ENCODE measurements around the gene ENDOG. TPM values are rescaled to one million over a fixed set of nuclear protein-coding genes. Genes with fewer than 3 reads are reported as not detected.
"Not testable (repeated sequence)": the region's sequence is repeated elsewhere in the genome, so short reads cannot be mapped to it uniquely, and the experiment has no call there.

ENDOG gene
- total RNA-seq, 1 experiment from 2014 or later, result 17.6 TPM

DNA sequence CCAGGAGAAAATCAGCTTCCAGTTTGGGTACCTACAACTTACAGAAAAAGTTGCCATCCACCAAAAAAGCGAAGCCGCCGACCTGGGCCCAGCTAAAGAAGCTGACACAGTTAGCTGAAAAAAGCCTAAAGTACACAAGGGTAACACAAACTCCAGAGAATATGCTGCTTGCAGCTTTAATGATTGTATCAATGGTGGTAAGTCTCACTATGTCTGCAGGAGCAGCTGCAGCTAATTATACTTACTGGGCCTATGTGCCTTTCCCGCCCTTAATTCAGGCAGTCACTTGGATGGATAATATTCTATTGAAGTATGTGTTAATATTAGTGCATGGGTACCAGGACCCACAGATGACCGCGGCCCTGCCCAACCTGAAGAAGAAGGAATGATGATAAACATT is 36.2 kb downstream of the ENDOG start:
- not testable (repeated sequence) for H3K9me3 ChIP-seq (ENCODE audit: low read length); H3K9ac ChIP-seq (ENCODE audit: low read length); H3K27me3 ChIP-seq (ENCODE audit: low read length); DNase-seq; H3K4me2 ChIP-seq (ENCODE audit: low read depth, low read length, poor library complexity, severe bottlenecking); H2AFZ ChIP-seq (ENCODE audit: low read length); H3K36me3 ChIP-seq (ENCODE audit: insufficient read depth, low read length); H3K9me2 ChIP-seq (replicated peaks; ENCODE audit: insufficient read depth, low read length); H3K4me3 ChIP-seq (ENCODE audit: low read length); H4K20me1 ChIP-seq (ENCODE audit: insufficient read depth, low read depth, low read length); H3K4me1 ChIP-seq (ENCODE audit: low read length); H3K27ac ChIP-seq (ENCODE audit: low read length)
- H3K79me2 ChIP-seq (ENCODE audit: low read length), result peaks cover 20% of the 10 kb centered on the region; the same call in 1 of the 2 replicates

DNA sequence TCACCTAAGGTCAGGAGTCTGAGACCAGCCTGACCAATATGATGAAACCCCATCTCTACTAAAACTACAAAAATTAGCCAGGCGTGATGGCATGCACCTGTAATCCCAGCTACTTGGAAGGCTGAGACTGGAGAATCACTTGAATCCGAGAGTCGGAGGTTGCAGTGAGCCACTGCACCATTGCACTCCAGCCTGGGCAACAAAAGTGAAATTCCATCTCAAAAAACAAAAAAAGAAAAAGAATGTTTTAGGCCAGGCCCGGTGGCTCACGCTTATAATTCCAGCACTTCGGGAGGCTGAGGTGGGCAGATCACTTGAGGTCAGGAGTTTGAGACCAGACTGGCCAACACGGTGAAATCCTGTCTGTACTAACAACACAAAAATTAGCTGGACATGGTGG is 40.2 kb downstream of the ENDOG start:
- peaks cover 49% of the 10 kb centered on the region for H3K79me2 ChIP-seq (ENCODE audit: low read length)
- not testable (repeated sequence) for DNase-seq; H3K27me3 ChIP-seq (ENCODE audit: low read length); H3K4me1 ChIP-seq (ENCODE audit: low read length); H3K4me3 ChIP-seq (ENCODE audit: low read length); H3K27ac ChIP-seq (ENCODE audit: low read length); H3K9me2 ChIP-seq (replicated peaks; ENCODE audit: insufficient read depth, low read length); H2AFZ ChIP-seq (ENCODE audit: low read length); H3K36me3 ChIP-seq (ENCODE audit: insufficient read depth, low read length); H3K9me3 ChIP-seq (ENCODE audit: low read length); H3K9ac ChIP-seq (ENCODE audit: low read length); H3K4me2 ChIP-seq (ENCODE audit: low read depth, low read length, poor library complexity, severe bottlenecking); H4K20me1 ChIP-seq (ENCODE audit: insufficient read depth, low read depth, low read length)

DNA sequence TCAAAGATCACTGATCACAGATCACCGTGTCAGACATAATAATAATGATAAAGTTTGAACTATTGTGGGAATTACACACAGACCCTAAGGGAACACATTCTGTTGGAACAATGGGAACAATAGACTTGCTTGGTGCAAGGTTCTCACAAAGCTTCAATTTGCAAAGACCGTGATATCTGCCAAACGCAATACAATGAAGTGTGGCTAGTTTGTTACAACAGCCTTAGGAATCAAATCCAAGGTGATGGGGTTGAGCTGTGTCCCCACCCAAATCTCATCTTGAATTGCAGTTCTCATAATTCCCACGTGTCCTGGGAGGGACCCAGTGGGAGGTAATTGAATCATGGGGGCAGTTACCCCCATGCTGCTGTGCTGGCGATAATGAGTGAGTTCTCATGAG is 42.6 kb downstream of the ENDOG start:
- H3K27ac ChIP-seq (ENCODE audit: low read length), result no peak overlapping the region
- no peaks in the 10 kb centered on the region for H3K27me3 ChIP-seq (ENCODE audit: low read length)
- no peak overlapping the region for H3K9ac ChIP-seq (ENCODE audit: low read length)
- H3K36me3 ChIP-seq (ENCODE audit: insufficient read depth, low read length), result no peaks in the 10 kb centered on the region
- H4K20me1 ChIP-seq (ENCODE audit: insufficient read depth, low read depth, low read length), result no peaks in the 10 kb centered on the region
- no peaks in the 10 kb centered on the region for H3K9me2 ChIP-seq (replicated peaks; ENCODE audit: insufficient read depth, low read length)
- H3K4me3 ChIP-seq (ENCODE audit: low read length), result no peak overlapping the region
- peaks cover 13% of the 10 kb centered on the region for H3K4me1 ChIP-seq (ENCODE audit: low read length)
- no peak overlapping the region for H2AFZ ChIP-seq (ENCODE audit: low read length)
- H3K4me2 ChIP-seq (ENCODE audit: low read depth, low read length, poor library complexity, severe bottlenecking), result no peak overlapping the region
- H3K79me2 ChIP-seq (ENCODE audit: low read length), result peaks cover 45% of the 10 kb centered on the region
- no peaks in the 10 kb centered on the region for H3K9me3 ChIP-seq (ENCODE audit: low read length)
- no peak for DNase-seq

DNA sequence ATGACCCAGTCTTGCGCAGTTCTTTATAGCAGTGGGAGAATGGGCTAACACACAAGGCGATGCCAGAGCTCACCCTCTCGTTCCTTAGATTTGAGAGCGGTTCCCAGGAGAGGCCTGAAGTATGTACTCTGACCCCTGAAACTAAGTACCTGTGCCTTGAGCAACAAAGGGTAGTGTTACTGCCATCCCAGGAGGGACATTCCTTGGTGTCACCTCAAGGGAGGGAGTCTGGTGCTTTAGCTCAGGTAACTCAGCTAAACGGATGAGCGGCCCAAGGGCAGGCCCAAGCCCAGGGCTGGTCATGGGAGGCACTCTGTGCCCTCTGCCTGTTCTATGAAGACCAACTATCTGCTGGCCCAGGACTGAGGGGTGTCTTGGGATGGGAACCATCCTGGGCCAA is 43.2 kb downstream of the ENDOG start:
- Histone ChIP-seq H4K20me1 (ENCODE audit: insufficient read depth, low read depth, low read length) (no peaks in the 10 kb centered on the region), H3K27me3 (ENCODE audit: low read length) (no peaks in the 10 kb centered on the region), H3K9ac (ENCODE audit: low read length) (no peak overlapping the region), H3K27ac (ENCODE audit: low read length) (no peak overlapping the region), H3K4me3 (ENCODE audit: low read length) (no peak overlapping the region), H3K4me2 (ENCODE audit: low read depth, low read length, poor library complexity, severe bottlenecking) (no peak overlapping the region), H3K36me3 (ENCODE audit: insufficient read depth, low read length) (no peaks in the 10 kb centered on the region), H3K9me2 (replicated peaks; ENCODE audit: insufficient read depth, low read length) (no peaks in the 10 kb centered on the region), H3K4me1 (ENCODE audit: low read length) (peaks cover 13% of the 10 kb centered on the region), H3K79me2 (ENCODE audit: low read length) (peaks cover 46% of the 10 kb centered on the region), H3K9me3 (ENCODE audit: low read length) (no peaks in the 10 kb centered on the region), H2AFZ (ENCODE audit: low read length) (no peak overlapping the region)
- DNase-seq, result no peak

DNA sequence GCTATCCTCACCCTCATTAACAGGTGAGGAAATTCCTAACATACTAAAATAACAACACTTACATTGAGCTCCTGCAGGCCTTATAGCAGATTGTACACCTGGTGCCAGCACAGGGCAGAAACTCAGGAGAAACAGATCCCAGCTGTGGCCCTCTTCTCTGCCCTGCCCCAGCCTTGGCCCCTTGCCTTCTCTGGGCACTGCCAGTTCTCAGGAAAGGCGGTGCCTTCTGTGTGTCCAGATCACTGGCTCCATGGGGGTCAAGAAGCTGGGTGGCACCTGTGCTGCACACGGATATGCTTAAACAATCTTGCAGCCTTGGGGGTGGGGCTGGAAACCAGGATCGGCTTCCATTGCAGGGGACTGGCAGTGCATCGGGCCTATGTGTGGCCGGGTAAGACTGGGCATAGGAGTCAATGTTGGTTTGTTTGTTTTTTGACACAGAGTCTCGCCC is 44.1 kb downstream of the ENDOG start:
- Histone ChIP-seq H3K27ac (ENCODE audit: low read length) (no peak overlapping the region), H3K9ac (ENCODE audit: low read length) (no peak overlapping the region)
- no peak for DNase-seq

DNA sequence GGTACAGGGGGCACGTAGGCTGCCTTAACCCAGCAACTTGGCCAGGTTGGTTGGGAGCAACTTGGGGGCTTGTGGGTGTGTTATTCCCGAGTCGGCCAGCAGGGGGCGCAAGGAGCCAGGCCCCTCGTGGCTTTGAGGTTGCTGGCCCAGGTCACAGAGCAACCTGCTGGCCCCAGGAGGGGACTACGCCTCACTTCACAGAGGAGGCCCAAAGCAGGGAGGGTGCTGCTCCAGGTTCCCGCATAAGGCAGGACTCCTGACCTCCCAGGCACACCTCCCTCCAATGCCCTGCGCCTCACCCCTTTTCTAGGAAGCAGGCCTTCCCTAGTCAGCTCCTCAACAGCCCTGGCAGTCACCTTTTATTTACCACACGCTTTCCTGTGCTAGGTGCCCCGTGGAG is 45.3 kb downstream of the ENDOG start:
- Histone ChIP-seq H3K9ac (ENCODE audit: low read length) (no peak overlapping the region), H2AFZ (ENCODE audit: low read length) (0 out of 2 replicates have a peak overlapping the region, but pooled peaks have one; percentile 43), H3K4me1 (ENCODE audit: low read length) (peaks cover 13% of the 10 kb centered on the region), H3K9me2 (replicated peaks; ENCODE audit: insufficient read depth, low read length) (no peaks in the 10 kb centered on the region), H3K9me3 (ENCODE audit: low read length) (no peaks in the 10 kb centered on the region), H3K79me2 (ENCODE audit: low read length) (peaks cover 39% of the 10 kb centered on the region), H3K4me2 (ENCODE audit: low read depth, low read length, poor library complexity, severe bottlenecking) (peak overlapping the region; percentile 32), H4K20me1 (ENCODE audit: insufficient read depth, low read depth, low read length) (no peaks in the 10 kb centered on the region), H3K27ac (ENCODE audit: low read length) (no peak overlapping the region), H3K27me3 (ENCODE audit: low read length) (no peaks in the 10 kb centered on the region), H3K36me3 (ENCODE audit: insufficient read depth, low read length) (no peaks in the 10 kb centered on the region), H3K4me3 (ENCODE audit: low read length) (no peak overlapping the region)
- peak; percentile 93 for DNase-seq

More for the DNA sequence above, 44.1 kb downstream of the ENDOG start:
- Histone ChIP-seq H3K36me3 (ENCODE audit: insufficient read depth, low read length) (no peaks in the 10 kb centered on the region), H3K4me3 (ENCODE audit: low read length) (no peak overlapping the region), H3K9me3 (ENCODE audit: low read length) (no peaks in the 10 kb centered on the region), H3K79me2 (ENCODE audit: low read length) (peaks cover 46% of the 10 kb centered on the region), H3K27me3 (ENCODE audit: low read length) (no peaks in the 10 kb centered on the region), H2AFZ (ENCODE audit: low read length) (no peak overlapping the region), H3K4me2 (ENCODE audit: low read depth, low read length, poor library complexity, severe bottlenecking) (no peak overlapping the region), H4K20me1 (ENCODE audit: insufficient read depth, low read depth, low read length) (no peaks in the 10 kb centered on the region), H3K9me2 (replicated peaks; ENCODE audit: insufficient read depth, low read length) (no peaks in the 10 kb centered on the region), H3K4me1 (ENCODE audit: low read length) (peaks cover 13% of the 10 kb centered on the region)

DNA sequence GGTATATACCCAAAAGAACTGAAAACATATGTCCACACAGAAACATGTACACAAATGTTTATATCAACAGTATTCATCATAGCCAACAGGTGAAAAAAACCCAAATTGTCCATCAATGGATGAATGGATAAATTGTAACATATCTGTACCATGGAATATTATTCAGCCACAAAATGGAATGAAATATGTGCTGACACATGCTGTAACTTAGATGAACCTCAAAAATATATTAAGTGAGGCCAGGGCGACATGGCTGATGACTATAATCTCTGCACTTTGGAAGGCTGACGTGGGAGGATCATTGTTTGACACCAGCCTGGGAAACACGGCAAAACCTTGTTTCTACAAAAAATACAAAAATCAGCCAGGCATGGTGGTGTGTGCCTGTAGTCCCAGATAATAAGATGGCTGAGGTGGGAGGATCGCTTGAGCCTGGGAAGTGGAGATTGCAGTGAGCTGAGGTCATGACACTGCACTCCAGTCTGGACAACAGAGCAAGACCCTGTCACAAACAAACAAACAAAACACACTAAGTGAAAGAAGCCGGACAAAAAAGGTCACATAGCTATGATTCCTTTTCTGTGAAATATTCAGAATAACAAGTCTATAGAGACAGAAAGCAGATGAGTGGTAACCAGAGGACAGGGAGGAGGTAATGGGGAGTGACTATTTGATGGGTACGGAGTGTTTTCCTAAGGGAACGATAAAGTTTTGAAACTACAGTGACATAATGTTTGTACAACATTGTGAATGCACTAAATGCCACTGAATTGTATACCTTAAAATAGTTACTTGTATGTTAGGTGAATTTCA is 52.0 kb downstream of the ENDOG start:
- H3K27me3 ChIP-seq (ENCODE audit: low read length), result no peaks in the 10 kb centered on the region
- no peak overlapping the region for H2AFZ ChIP-seq (ENCODE audit: low read length)
- no peak overlapping the region for H3K27ac ChIP-seq (ENCODE audit: low read length)
- no peaks in the 10 kb centered on the region for H3K4me1 ChIP-seq (ENCODE audit: low read length)
- H3K36me3 ChIP-seq (ENCODE audit: insufficient read depth, low read length), result no peaks in the 10 kb centered on the region
- no peaks in the 10 kb centered on the region for H3K9me3 ChIP-seq (ENCODE audit: low read length)
- H4K20me1 ChIP-seq (ENCODE audit: insufficient read depth, low read depth, low read length), result no peaks in the 10 kb centered on the region
- H3K79me2 ChIP-seq (ENCODE audit: low read length), result peaks cover 19% of the 10 kb centered on the region
- DNase-seq, result no peak
- H3K9me2 ChIP-seq (replicated peaks; ENCODE audit: insufficient read depth, low read length), result no peaks in the 10 kb centered on the region
- H3K4me3 ChIP-seq (ENCODE audit: low read length), result no peak overlapping the region
- no peak overlapping the region for H3K4me2 ChIP-seq (ENCODE audit: low read depth, low read length, poor library complexity, severe bottlenecking)
- H3K9ac ChIP-seq (ENCODE audit: low read length), result no peak overlapping the region

DNA sequence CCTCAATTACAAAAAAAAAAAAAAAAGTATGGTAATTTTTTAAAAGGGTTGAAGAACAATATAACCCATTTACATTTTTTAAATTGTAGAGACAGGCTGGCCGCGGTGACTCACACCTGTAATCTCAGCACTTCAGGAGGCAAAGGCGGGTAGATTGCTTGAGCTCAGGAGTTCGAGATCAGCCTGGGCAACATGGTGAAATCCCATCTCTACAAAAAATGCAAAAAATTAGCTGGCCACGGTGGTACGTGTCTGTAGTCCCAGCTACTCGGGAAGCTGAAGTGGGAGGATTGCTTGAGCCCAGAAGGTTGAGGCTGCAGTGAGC is 52.6 kb downstream of the ENDOG start:
- H2AFZ ChIP-seq (ENCODE audit: low read length); H3K4me1 ChIP-seq (ENCODE audit: low read length); DNase-seq; H3K4me3 ChIP-seq (ENCODE audit: low read length); H4K20me1 ChIP-seq (ENCODE audit: insufficient read depth, low read depth, low read length); H3K36me3 ChIP-seq (ENCODE audit: insufficient read depth, low read length); H3K9ac ChIP-seq (ENCODE audit: low read length); H3K4me2 ChIP-seq (ENCODE audit: low read depth, low read length, poor library complexity, severe bottlenecking); H3K9me2 ChIP-seq (replicated peaks; ENCODE audit: insufficient read depth, low read length); H3K9me3 ChIP-seq (ENCODE audit: low read length); H3K27me3 ChIP-seq (ENCODE audit: low read length); H3K27ac ChIP-seq (ENCODE audit: low read length): not testable (repeated sequence)
- peaks cover 19% of the 10 kb centered on the region for H3K79me2 ChIP-seq (ENCODE audit: low read length)
